Measurements from ENCODE around the gene ARID5A. TPM values are rescaled to one million over a fixed set of nuclear protein-coding genes. Genes with fewer than 3 reads are reported as not detected.

The ARID5A gene
- total RNA-seq, 1 donor from 2014 or later: 233 TPM

DNA sequence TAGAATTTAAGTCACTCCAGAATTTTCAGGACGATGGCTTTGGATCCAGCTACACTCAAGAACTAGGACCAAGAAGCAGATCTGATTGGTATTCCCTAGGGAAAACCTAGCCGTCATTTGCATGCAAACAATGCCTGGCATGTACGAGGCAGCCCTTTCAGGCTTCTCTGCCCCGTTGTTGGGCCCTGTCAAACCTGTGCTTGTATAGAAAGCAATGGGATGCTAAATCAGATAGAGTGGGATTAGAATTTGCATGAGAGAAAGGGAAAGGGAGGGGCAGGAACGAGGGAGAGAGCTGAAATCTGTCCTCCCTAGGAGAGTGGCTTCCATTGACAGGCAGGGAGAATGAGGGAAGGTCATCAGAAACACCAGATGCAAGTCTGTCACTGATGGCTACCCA is 28.6 kb downstream of the ARID5A start:
- DNase-seq (ENCODE audit: low spot score): no peak
- H3K27ac Mint-ChIP-seq: no peak overlapping the region
- H3K4me3 Mint-ChIP-seq: no peak overlapping the region
- no peaks in the 10 kb centered on the region for H3K4me1 Mint-ChIP-seq (ENCODE audit: low read depth)
- intact Hi-C loops (cut with micrococcal nuclease): no loop called here
- H3K36me3 Mint-ChIP-seq (ENCODE audit: low read depth): no peaks in the 10 kb centered on the region
- no peaks in the 10 kb centered on the region for H3K9me3 Mint-ChIP-seq
- peaks cover 7% of the 10 kb centered on the region for H3K27me3 Mint-ChIP-seq (ENCODE audit: insufficient read depth)

- no peak for DNase-seq (ENCODE audit: low spot score)
- no peaks in the 10 kb centered on the region for H3K9me3 Mint-ChIP-seq
- H3K36me3 Mint-ChIP-seq (ENCODE audit: low read depth): peaks cover 3% of the 10 kb centered on the region
- H3K27me3 Mint-ChIP-seq (ENCODE audit: insufficient read depth): peaks cover 3% of the 10 kb centered on the region
- intact Hi-C loops (cut with micrococcal nuclease): no loop called here
- H3K4me1 Mint-ChIP-seq (ENCODE audit: low read depth): no peaks in the 10 kb centered on the region
- H3K4me3 Mint-ChIP-seq: no peak overlapping the region
- no peak overlapping the region for H3K27ac Mint-ChIP-seq
Observed at GRCh38 chr2:96568094-96568493, 31.5 kb downstream of the ARID5A start.

- Mint-ChIP-seq H3K36me3 (ENCODE audit: low read depth) (peaks cover 3% of the 10 kb centered on the region), H3K27me3 (ENCODE audit: insufficient read depth) (no peaks in the 10 kb centered on the region), H3K4me3 (no peak overlapping the region), H3K27ac (no peak overlapping the region), H3K4me1 (ENCODE audit: low read depth) (no peaks in the 10 kb centered on the region), H3K9me3 (no peaks in the 10 kb centered on the region)
- DNase-seq (ENCODE audit: low spot score): no peak
- intact Hi-C loops (cut with micrococcal nuclease): no loop called here
Observed at GRCh38 chr2:96574364-96574763, 37.8 kb downstream of the ARID5A start.

DNA sequence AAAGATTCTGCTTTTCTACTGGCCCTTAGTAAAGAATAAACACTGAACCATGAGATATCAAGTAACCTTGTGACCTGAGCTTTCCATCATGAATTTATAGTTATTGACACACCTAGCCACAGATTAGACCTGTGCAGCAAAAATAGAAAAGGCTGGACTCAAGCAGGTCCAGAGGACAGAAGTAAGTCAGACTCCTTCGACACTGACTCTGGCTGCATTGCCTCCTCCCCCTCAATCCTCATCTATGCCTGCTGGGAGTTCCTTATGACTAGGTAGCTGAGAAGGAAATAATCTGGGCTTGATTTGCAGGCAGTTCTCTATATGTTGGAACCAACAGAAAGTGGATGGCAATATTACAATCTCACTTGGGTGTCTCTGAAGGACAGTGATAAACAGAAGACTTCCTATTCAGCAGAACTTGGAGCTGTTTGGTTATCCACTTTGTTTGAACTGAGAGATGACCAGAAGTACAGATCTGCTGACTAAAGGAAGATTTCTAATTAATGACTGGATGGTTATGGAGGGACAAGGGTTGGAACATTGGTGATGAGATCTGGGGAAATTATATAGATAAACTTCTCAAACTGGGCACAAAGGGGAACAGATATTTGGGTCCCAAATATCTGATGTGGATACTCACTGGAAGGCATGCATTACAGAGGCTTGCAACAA is 39.4 kb downstream of the ARID5A start:
- intact Hi-C loops (cut with micrococcal nuclease): no loop called here
- peaks cover 3% of the 10 kb centered on the region for H3K36me3 Mint-ChIP-seq (ENCODE audit: low read depth)
- no peak for DNase-seq (ENCODE audit: low spot score)
- no peaks in the 10 kb centered on the region for H3K27me3 Mint-ChIP-seq (ENCODE audit: insufficient read depth)
- H3K9me3 Mint-ChIP-seq: no peaks in the 10 kb centered on the region
- H3K27ac Mint-ChIP-seq: no peak overlapping the region
- H3K4me3 Mint-ChIP-seq: no peak overlapping the region
- no peaks in the 10 kb centered on the region for H3K4me1 Mint-ChIP-seq (ENCODE audit: low read depth)

- Mint-ChIP-seq H3K4me3 (no peak overlapping the region), H3K4me1 (ENCODE audit: low read depth) (no peaks in the 10 kb centered on the region), H3K9me3 (no peaks in the 10 kb centered on the region), H3K27ac (no peak overlapping the region), H3K27me3 (ENCODE audit: insufficient read depth) (no peaks in the 10 kb centered on the region), H3K36me3 (ENCODE audit: low read depth) (no peaks in the 10 kb centered on the region)
- no peak for DNase-seq (ENCODE audit: low spot score)
- intact Hi-C loops (cut with micrococcal nuclease): no loop called here
Observed at GRCh38 chr2:96577501-96577900, 40.9 kb downstream of the ARID5A start.

- no peaks in the 10 kb centered on the region for H3K9me3 Mint-ChIP-seq
- H3K4me1 Mint-ChIP-seq (ENCODE audit: low read depth): no peaks in the 10 kb centered on the region
- intact Hi-C loops (cut with micrococcal nuclease): no loop called here
- no peaks in the 10 kb centered on the region for H3K27me3 Mint-ChIP-seq (ENCODE audit: insufficient read depth)
- no peak for DNase-seq (ENCODE audit: low spot score)
- H3K36me3 Mint-ChIP-seq (ENCODE audit: low read depth): no peaks in the 10 kb centered on the region
- H3K27ac Mint-ChIP-seq: no peak overlapping the region
- no peak overlapping the region for H3K4me3 Mint-ChIP-seq
Observed at GRCh38 chr2:96578731-96579130, 42.2 kb downstream of the ARID5A start.

DNA sequence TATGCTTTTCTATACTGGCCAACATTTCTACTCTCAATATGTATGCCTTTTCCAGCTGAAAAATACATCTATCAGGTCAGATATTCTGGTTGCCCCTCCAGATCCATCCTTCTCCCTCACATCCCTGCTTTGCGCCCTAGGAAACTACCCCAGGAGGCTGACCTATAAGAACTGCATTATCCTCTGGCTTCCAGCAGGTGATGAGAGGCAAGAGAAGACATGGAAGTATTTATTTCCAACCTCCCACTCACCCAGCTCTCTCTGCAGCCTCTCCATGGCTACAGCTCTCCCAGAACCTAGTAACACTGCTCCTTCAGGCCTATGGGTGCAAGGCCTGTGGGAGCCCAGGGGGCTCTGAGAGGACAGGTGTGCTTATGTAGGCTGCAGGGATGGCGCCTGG is 42.9 kb downstream of the ARID5A start:
- Mint-ChIP-seq H3K4me3 (no peak overlapping the region), H3K36me3 (ENCODE audit: low read depth) (peaks cover 3% of the 10 kb centered on the region), H3K9me3 (no peaks in the 10 kb centered on the region), H3K27ac (no peak overlapping the region), H3K4me1 (ENCODE audit: low read depth) (no peaks in the 10 kb centered on the region), H3K27me3 (ENCODE audit: insufficient read depth) (no peaks in the 10 kb centered on the region)
- no peak for DNase-seq (ENCODE audit: low spot score)
- intact Hi-C loops (cut with micrococcal nuclease): no loop called here

GRCh38 chr2:96580771-96581170 is 44.2 kb downstream of the ARID5A start:
- H3K36me3 Mint-ChIP-seq (ENCODE audit: low read depth): peaks cover 10% of the 10 kb centered on the region
- H3K9me3 Mint-ChIP-seq: no peaks in the 10 kb centered on the region
- DNase-seq (ENCODE audit: low spot score): no peak
- intact Hi-C loops (cut with micrococcal nuclease): no loop called here
- no peak overlapping the region for H3K27ac Mint-ChIP-seq
- H3K4me3 Mint-ChIP-seq: no peak overlapping the region
- H3K27me3 Mint-ChIP-seq (ENCODE audit: insufficient read depth): no peaks in the 10 kb centered on the region
- H3K4me1 Mint-ChIP-seq (ENCODE audit: low read depth): no peaks in the 10 kb centered on the region

DNA sequence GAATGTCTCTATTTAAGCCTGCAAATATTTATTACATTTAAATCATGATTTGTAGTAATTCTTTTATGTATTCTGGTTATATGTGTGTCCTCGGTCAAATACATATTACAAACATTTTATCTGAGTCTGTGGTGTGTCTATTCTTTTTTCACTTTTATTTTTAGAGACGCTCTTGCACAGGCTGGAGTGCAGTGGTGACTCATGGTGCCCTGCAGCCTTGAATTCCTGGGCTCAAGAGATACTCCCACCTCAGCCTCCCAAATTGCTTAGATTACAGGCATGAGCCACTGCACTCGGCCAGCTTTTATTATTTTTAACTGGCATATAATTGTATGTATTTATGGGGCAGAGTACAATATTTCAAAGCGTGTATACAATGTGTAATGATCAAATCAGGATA is 47.5 kb downstream of the ARID5A start:
- intact Hi-C loops (cut with micrococcal nuclease): no loop called here

DNA sequence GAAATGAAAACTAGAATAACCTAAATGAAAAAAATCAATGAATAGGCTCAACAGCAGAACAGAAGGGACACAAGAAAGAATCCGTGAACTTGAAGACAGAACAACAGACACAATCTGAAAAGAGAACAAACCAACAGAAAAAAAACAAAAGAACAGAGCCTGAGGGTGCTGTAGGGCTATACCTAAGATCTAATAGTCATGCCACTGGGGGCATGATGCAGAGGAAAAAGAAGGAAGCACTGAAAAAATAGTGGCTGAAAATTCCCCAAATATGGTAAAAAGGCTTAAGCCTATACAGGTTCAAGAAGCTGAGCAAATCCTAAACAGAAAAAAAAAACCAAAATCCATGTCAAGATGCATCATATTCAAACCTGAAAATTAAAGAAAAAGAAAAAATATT is 51.3 kb downstream of the ARID5A start:
- H3K27ac Mint-ChIP-seq: peak overlapping the region; percentile 1
- H3K36me3 Mint-ChIP-seq (ENCODE audit: low read depth): peaks cover 41% of the 10 kb centered on the region
- peaks cover 31% of the 10 kb centered on the region for H3K4me1 Mint-ChIP-seq (ENCODE audit: low read depth)

More for the DNA sequence above, 47.5 kb downstream of the ARID5A start:
- Mint-ChIP-seq H3K36me3 (ENCODE audit: low read depth) (peaks cover 24% of the 10 kb centered on the region), H3K27ac (no peak overlapping the region), H3K4me1 (ENCODE audit: low read depth) (peaks cover 15% of the 10 kb centered on the region), H3K4me3 (no peak overlapping the region), H3K27me3 (ENCODE audit: insufficient read depth) (no peaks in the 10 kb centered on the region), H3K9me3 (no peaks in the 10 kb centered on the region)
- DNase-seq (ENCODE audit: low spot score): no peak

DNA sequence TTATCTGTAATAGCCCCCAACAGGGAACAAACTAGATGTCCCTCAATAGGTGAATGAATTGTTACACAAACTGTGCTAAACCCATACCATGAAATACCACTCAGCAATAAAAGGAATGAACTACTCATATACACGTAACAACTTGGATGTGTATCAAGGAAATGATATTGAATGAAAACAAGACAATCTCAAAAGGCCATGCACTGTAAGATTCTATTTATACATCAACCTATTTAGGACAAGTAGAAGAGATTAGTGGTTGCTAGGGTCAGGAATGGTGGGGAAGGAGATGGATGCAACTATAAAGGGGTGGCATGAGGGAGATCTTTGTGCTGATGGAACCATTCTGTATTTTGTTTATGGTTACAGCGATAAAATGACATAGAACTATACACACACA is 54.5 kb downstream of the ARID5A start:
- H3K36me3 Mint-ChIP-seq (ENCODE audit: low read depth): peaks cover 57% of the 10 kb centered on the region
- no peak overlapping the region for H3K4me3 Mint-ChIP-seq
- H3K27me3 Mint-ChIP-seq (ENCODE audit: insufficient read depth): no peaks in the 10 kb centered on the region
- DNase-seq (ENCODE audit: low spot score): no peak
- no peaks in the 10 kb centered on the region for H3K9me3 Mint-ChIP-seq
- intact Hi-C loops (cut with micrococcal nuclease): no loop called here
- no peak overlapping the region for H3K27ac Mint-ChIP-seq
- peaks cover 62% of the 10 kb centered on the region for H3K4me1 Mint-ChIP-seq (ENCODE audit: low read depth)

More for the DNA sequence above, 51.3 kb downstream of the ARID5A start:
- Mint-ChIP-seq H3K4me3 (no peak overlapping the region), H3K9me3 (no peaks in the 10 kb centered on the region), H3K27me3 (ENCODE audit: insufficient read depth) (no peaks in the 10 kb centered on the region)
- DNase-seq (ENCODE audit: low spot score): no peak
- intact Hi-C loops (cut with micrococcal nuclease): no loop called here

DNA sequence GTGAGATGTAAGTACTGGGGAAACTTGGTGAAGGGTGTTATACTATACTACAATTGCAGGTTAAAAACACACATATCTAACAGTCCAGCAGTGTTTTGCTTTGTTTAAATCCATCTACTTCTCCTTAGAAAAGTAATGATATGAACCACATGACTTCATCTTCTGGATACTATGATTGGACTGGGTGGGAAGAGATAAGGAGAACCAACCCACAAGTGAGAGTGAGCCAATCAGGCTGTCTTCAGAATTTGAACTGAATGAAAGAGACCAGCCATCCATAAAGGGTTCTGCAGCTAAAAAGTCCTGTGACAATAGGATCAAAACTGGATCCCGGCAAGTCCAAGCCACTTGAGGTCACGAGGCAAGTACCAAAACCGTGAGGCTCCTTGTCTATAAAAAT is 54.9 kb downstream of the ARID5A start:
- Mint-ChIP-seq H3K27ac (no peak overlapping the region), H3K27me3 (ENCODE audit: insufficient read depth) (no peaks in the 10 kb centered on the region), H3K36me3 (ENCODE audit: low read depth) (peaks cover 60% of the 10 kb centered on the region), H3K4me1 (ENCODE audit: low read depth) (peaks cover 62% of the 10 kb centered on the region), H3K9me3 (no peaks in the 10 kb centered on the region), H3K4me3 (no peak overlapping the region)
- DNase-seq (ENCODE audit: low spot score): no peak
- intact Hi-C loops (cut with micrococcal nuclease): no loop called here

DNA sequence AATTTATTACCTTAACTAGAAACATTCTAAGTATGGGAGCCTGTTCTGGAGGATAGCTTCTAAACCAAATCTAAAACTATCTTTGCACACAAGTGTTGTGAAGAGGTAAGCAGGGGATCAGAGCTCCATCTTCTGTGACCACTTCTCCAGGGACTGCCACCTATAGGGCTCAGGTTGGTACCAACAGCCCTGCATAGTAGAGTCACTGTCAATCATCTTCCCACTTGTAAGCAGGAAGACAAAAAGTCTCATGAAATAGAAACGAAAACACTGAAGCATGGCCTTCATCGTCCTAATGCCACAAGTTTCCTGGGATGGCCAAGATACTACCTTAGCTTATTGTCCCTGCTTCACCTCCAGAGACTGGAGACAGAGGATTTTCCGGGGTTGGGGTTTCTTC is 57.7 kb downstream of the ARID5A start:
- peaks cover 55% of the 10 kb centered on the region for H3K4me1 Mint-ChIP-seq (ENCODE audit: low read depth)
- H3K27ac Mint-ChIP-seq: peak overlapping the region; percentile 91
- no peaks in the 10 kb centered on the region for H3K27me3 Mint-ChIP-seq (ENCODE audit: insufficient read depth)
- intact Hi-C loops (cut with micrococcal nuclease): loop anchor here (1.0 kb wide), 1 partner anchor 23 kb away; no protein-coding TSS in a partner anchor
- H3K4me3 Mint-ChIP-seq: peak overlapping the region; percentile 43
- no peak for DNase-seq (ENCODE audit: low spot score)
- H3K36me3 Mint-ChIP-seq (ENCODE audit: low read depth): peaks cover 61% of the 10 kb centered on the region
- no peaks in the 10 kb centered on the region for H3K9me3 Mint-ChIP-seq

GRCh38 chr2:96594691-96595152 is 58.2 kb downstream of the ARID5A start:
- Mint-ChIP-seq H3K27ac (peak overlapping the region; percentile 91), H3K4me3 (peak overlapping the region; percentile 43), H3K4me1 (ENCODE audit: low read depth) (peaks cover 51% of the 10 kb centered on the region), H3K36me3 (ENCODE audit: low read depth) (peaks cover 60% of the 10 kb centered on the region), H3K9me3 (no peaks in the 10 kb centered on the region), H3K27me3 (ENCODE audit: insufficient read depth) (no peaks in the 10 kb centered on the region)
- DNase-seq (ENCODE audit: low spot score): peak; percentile 38
- intact Hi-C loops (cut with micrococcal nuclease): loop anchor here (1.0 kb wide), 1 partner anchor 23 kb away; no protein-coding TSS in a partner anchor
